Activated CD8-positive, alpha-beta memory T cell treated with anti-CD3 and anti-CD28 coated beads, Interleukin-2, amount 10 ng/mL, durations not matched to agents 7 days and 5 days (primary cell): ENCODE data around the gene DNAH2. TPM values are rescaled to one million over a fixed set of nuclear protein-coding genes. Genes with fewer than 3 reads are reported as not detected.

ENCODE experiments used
- ATAC-seq: fragments of 150-1000 bp; cut with Tn5 transposase; one replicate; pipeline ENCODE4 v1.10.0; 2021; ENCODE audit warnings: moderate library complexity
- CTCF ChIA-PET: fragments of 350-600 bp; sonication (Branson Sonifier 250); formaldehyde crosslinking; loops from one replicate; lab custom pipeline; 2021; ENCODE audit warnings: antibody characterized with exemption; lab: Charles Lee
- DNase-seq: peaks from one replicate; pipeline ENCODE4 v3.0.0-alpha.2; 2020
- H3K27ac Mint-ChIP-seq: one replicate; pipeline ENCODE4 v1.8.0; 2021; ENCODE audit warnings: mild to moderate bottlenecking, mixed read lengths
- H3K27me3 Mint-ChIP-seq: one replicate; pipeline ENCODE4 v1.8.0; 2021; ENCODE audit warnings: mixed read lengths
- H3K36me3 Mint-ChIP-seq: one replicate; pipeline ENCODE4 v1.8.0; 2021; ENCODE audit warnings: mild to moderate bottlenecking, mixed read lengths
- H3K4me1 Mint-ChIP-seq: one replicate; pipeline ENCODE4 v1.8.0; 2021; ENCODE audit warnings: mixed read lengths
- H3K4me3 Mint-ChIP-seq: one replicate; pipeline ENCODE4 v1.8.0; 2021; ENCODE audit warnings: mild to moderate bottlenecking, moderate library complexity, mixed read lengths
- H3K9me3 Mint-ChIP-seq: one replicate; pipeline ENCODE4 v1.8.0; 2022; ENCODE audit warnings: low read depth, mixed read lengths
- total RNA-seq, 2 experiments: library from RNA; stranded (reverse); gene quantifications; one replicate each; pipeline ENCODE4 v1.2.3, GENCODE V29; 2021

DNAH2 gene
- total RNA-seq, result not detected

- H3K4me1 Mint-ChIP-seq, result peaks cover 34% of the 10 kb centered on the region
- H3K36me3 Mint-ChIP-seq, result no peaks in the 10 kb centered on the region
- CTCF ChIA-PET, result interaction anchor here (1.2 to 3.1 kb wide), 7 partner anchors 11 to 361 kb away, joined by 3 to 11 read pairs (median 3); partner anchors contain the start of genes EFNB3, TP53 and WRAP53
- DNase-seq, result peak; percentile 83
- H3K9me3 Mint-ChIP-seq, result no peaks in the 10 kb centered on the region
- H3K27me3 Mint-ChIP-seq, result peaks cover 73% of the 10 kb centered on the region
- peak within 1 kb of the TSS; percentile 38 for H3K27ac Mint-ChIP-seq
- H3K4me3 Mint-ChIP-seq, result peak within 1 kb of the TSS; percentile 77
- ATAC-seq, result peak; percentile 84
Measured at GRCh38 chr17:7716901-7717755, at the start of gene DNAH2. TSS of gene DNAH2 (plus strand) at chr17:7717744. CDS start at chr17:7719735, 1,991 bp downstream.

GRCh38 chr17:7668482-7668881 is 49.1 kb upstream of the DNAH2 start:
- ATAC-seq (no peak), DNase-seq (no peak)
- Mint-ChIP-seq H3K27ac (no peak overlapping the region), H3K27me3 (no peaks in the 10 kb centered on the region), H3K4me1 (no peaks in the 10 kb centered on the region), H3K36me3 (peaks cover 33% of the 10 kb centered on the region), H3K9me3 (peaks cover 2% of the 10 kb centered on the region), H3K4me3 (no peak overlapping the region)
- CTCF ChIA-PET, result interaction anchor here (2.2 kb wide), 1 partner anchor 19 kb away, joined by 6 read pairs; the partner anchor contains the start of gene WRAP53

- CTCF ChIA-PET, result interaction anchor here (0.7 to 7.1 kb wide), 10 partner anchors 13 to 318 kb away, joined by 3 to 54 read pairs (median 3); partner anchors contain the start of genes ATP1B2, SAT2, TP53 and WRAP53
- peak; percentile 55 for DNase-seq
Measured at GRCh38 chr17:7673239-7673638, 44.3 kb upstream of the DNAH2 start.

GRCh38 chr17:7674934-7675333 is 42.6 kb upstream of the DNAH2 start:
- no peak overlapping the region for H3K27ac Mint-ChIP-seq
- H3K27me3 Mint-ChIP-seq, result no peaks in the 10 kb centered on the region
- peaks cover 56% of the 10 kb centered on the region for H3K36me3 Mint-ChIP-seq
- DNase-seq (no peak), ATAC-seq (no peak)
- no peaks in the 10 kb centered on the region for H3K4me1 Mint-ChIP-seq
- CTCF ChIA-PET, result interaction anchor here (7.1 kb wide), 1 partner anchor 12 kb away, joined by 54 read pairs; the partner anchor contains the start of genes TP53 and WRAP53
- H3K4me3 Mint-ChIP-seq, result no peak overlapping the region
- H3K9me3 Mint-ChIP-seq, result peaks cover 7% of the 10 kb centered on the region

More at GRCh38 chr17:7673239-7673638, 44.3 kb upstream of the DNAH2 start:
- peaks cover 62% of the 10 kb centered on the region for H3K36me3 Mint-ChIP-seq
- H3K4me1 Mint-ChIP-seq, result no peaks in the 10 kb centered on the region
- H3K4me3 Mint-ChIP-seq, result no peak overlapping the region
- peaks cover 7% of the 10 kb centered on the region for H3K9me3 Mint-ChIP-seq
- no peak for ATAC-seq
- no peaks in the 10 kb centered on the region for H3K27me3 Mint-ChIP-seq
- no peak overlapping the region for H3K27ac Mint-ChIP-seq

GRCh38 chr17:7676533-7676932 is 41.0 kb upstream of the DNAH2 start:
- DNase-seq (no peak), ATAC-seq (no peak)
- Mint-ChIP-seq H3K4me3 (no peak overlapping the region), H3K9me3 (peaks cover 7% of the 10 kb centered on the region), H3K4me1 (no peaks in the 10 kb centered on the region), H3K27me3 (no peaks in the 10 kb centered on the region), H3K36me3 (peaks cover 48% of the 10 kb centered on the region), H3K27ac (no peak overlapping the region)
- CTCF ChIA-PET, result interaction anchor here (7.1 kb wide), 1 partner anchor 10 kb away, joined by 54 read pairs; the partner anchor contains the start of genes TP53 and WRAP53

- no peak overlapping the region for H3K4me3 Mint-ChIP-seq
- H3K4me1 Mint-ChIP-seq, result peaks cover 2% of the 10 kb centered on the region
- H3K9me3 Mint-ChIP-seq, result peaks cover 7% of the 10 kb centered on the region
- CTCF ChIA-PET, result interaction anchor here (7.1 kb wide), 1 partner anchor 9 kb away, joined by 54 read pairs; the partner anchor contains the start of genes TP53 and WRAP53
- DNase-seq (no peak), ATAC-seq (no peak)
- peak overlapping the region; percentile 27 for H3K27ac Mint-ChIP-seq
- H3K27me3 Mint-ChIP-seq, result no peaks in the 10 kb centered on the region
- peaks cover 46% of the 10 kb centered on the region for H3K36me3 Mint-ChIP-seq
Measured at GRCh38 chr17:7677388-7678067, 40.0 kb upstream of the DNAH2 start.

GRCh38 chr17:7684851-7685532 is 32.6 kb upstream of the DNAH2 start:
- Mint-ChIP-seq H3K9me3 (no peaks in the 10 kb centered on the region), H3K27ac (peak overlapping the region; percentile 97), H3K36me3 (peaks cover 25% of the 10 kb centered on the region), H3K4me1 (peaks cover 30% of the 10 kb centered on the region), H3K4me3 (peak overlapping the region; percentile 96), H3K27me3 (no peaks in the 10 kb centered on the region)
- CTCF ChIA-PET, result interaction anchor here (0.8 to 6.3 kb wide), 8 partner anchors 10 to 394 kb away, joined by 3 to 81 read pairs (median 37); partner anchors contain the start of genes FXR2, MPDU1, SAT2 and SOX15
- DNase-seq, result no peak
- ATAC-seq, result no peak

GRCh38 chr17:7685533-7686221 is 31.9 kb upstream of the DNAH2 start:
- CTCF ChIA-PET, result interaction anchor here (0.7 to 6.3 kb wide), 15 partner anchors 11 to 250 kb away, joined by 3 to 81 read pairs (median 5); partner anchors contain the start of genes CD68, FXR2, MPDU1 and NAA38
- Mint-ChIP-seq H3K27me3 (no peaks in the 10 kb centered on the region), H3K4me3 (peak overlapping the region; percentile 96), H3K4me1 (peaks cover 34% of the 10 kb centered on the region), H3K9me3 (no peaks in the 10 kb centered on the region), H3K27ac (peak overlapping the region; percentile 97), H3K36me3 (peaks cover 28% of the 10 kb centered on the region)
- DNase-seq (peak; percentile 95), ATAC-seq (peak; percentile 65)

- peak overlapping the region; percentile 96 for H3K4me3 Mint-ChIP-seq
- ATAC-seq, result peak; percentile 50
- H3K27ac Mint-ChIP-seq, result peak overlapping the region; percentile 97
- H3K9me3 Mint-ChIP-seq, result no peaks in the 10 kb centered on the region
- DNase-seq, result peak; percentile 89
- H3K4me1 Mint-ChIP-seq, result peaks cover 34% of the 10 kb centered on the region
- CTCF ChIA-PET, result interaction anchor here (0.7 to 6.3 kb wide), 30 partner anchors 12 to 304 kb away, joined by 3 to 81 read pairs (median 6); partner anchors contain the start of genes ATP1B2, CD68, CNTROB and DNAH2
- H3K27me3 Mint-ChIP-seq, result no peaks in the 10 kb centered on the region
- peaks cover 30% of the 10 kb centered on the region for H3K36me3 Mint-ChIP-seq
Measured at GRCh38 chr17:7686222-7687071, 31.1 kb upstream of the DNAH2 start.

- no peaks in the 10 kb centered on the region for H3K27me3 Mint-ChIP-seq
- peaks cover 30% of the 10 kb centered on the region for H3K36me3 Mint-ChIP-seq
- no peaks in the 10 kb centered on the region for H3K9me3 Mint-ChIP-seq
- H3K27ac Mint-ChIP-seq, result peak within 1 kb of the TSS; percentile 97
- ATAC-seq, result peak; percentile 61
- DNase-seq, result peak; percentile 95
- H3K4me3 Mint-ChIP-seq, result peak within 1 kb of the TSS; percentile 96
- H3K4me1 Mint-ChIP-seq, result peaks cover 34% of the 10 kb centered on the region
- CTCF ChIA-PET, result interaction anchor here (0.6 to 6.3 kb wide), 61 partner anchors 8 to 385 kb away, joined by 3 to 81 read pairs (median 4); partner anchors contain the start of genes ACAP1, ATP1B2, CD68 and CNTROB
Measured at GRCh38 chr17:7687072-7687907, 30.3 kb upstream of the DNAH2 start, which contains the start of gene TP53. TSS of gene TP53 (minus strand) at chr17:7687490. CDS start at chr17:7676594, 10,896 bp downstream.
